Uterus (tissue), 4 donors: Measurements from ENCODE around the gene CTSE. TPM values are rescaled to one million over a fixed set of nuclear protein-coding genes. Genes with fewer than 3 reads are reported as not detected.

ENCODE experiments used
- DNase-seq, 2 donors: peaks; one replicate each; pipeline ENCODE4 v3.0.0-alpha.2; 2019 to 2020
- H3K27ac ChIP-seq, 2 donors: fragments of 200-600 bp; sonication (generic); 1 replicate in 1 of 2; 2 replicates in 1 of 2; pipeline ENCODE4 v1.5.1; 2016 to 2018
- H3K27me3 ChIP-seq, 2 donors: fragments of 200-600 bp; sonication (generic); one replicate each; pipeline ENCODE4 v1.5.1; 2018 to 2019; ENCODE audit warnings: control low read depth in 1 of 2
- H3K36me3 ChIP-seq, 2 donors: fragments of 200-600 bp; sonication (generic); one replicate each; pipeline ENCODE4 v1.5.1; 2019; ENCODE audit warnings: control low read depth in 1 of 2
- H3K4me1 ChIP-seq, 2 donors: fragments of 200-600 bp; sonication (generic); one replicate each; pipeline ENCODE4 v1.5.1; 2018 to 2019; ENCODE audit warnings: control low read depth in 1 of 2
- H3K4me3 ChIP-seq, 2 donors: fragments of 200-600 bp; sonication (generic); 1 replicate in 1 of 2; 2 replicates in 1 of 2; pipeline ENCODE4 v1.5.1; 2018 to 2019; ENCODE audit warnings: mild to moderate bottlenecking in 1 of 2
- H3K9me3 ChIP-seq, 2 donors: fragments of 200-600 bp; sonication (generic); one replicate each; pipeline ENCODE4 v1.5.1; 2019; ENCODE audit warnings: control low read depth in 1 of 2
- POLR2A ChIP-seq, 2 donors: fragments of 450-650 bp; IDR thresholded peaks; one replicate each; pipeline ENCODE4 v1.6.1; 2016; ENCODE audit warnings: antibody characterized with exemption in 2 of 2, mild to moderate bottlenecking in 1 of 2, moderate library complexity in 1 of 2
- intact Hi-C: fragments of 100-400 bp; cut with DNase I; formaldehyde crosslinking; loops from one replicate; pipeline ENCODE4 v1.15.1; 2023; ENCODE audit warnings: low total_unique reads
- total RNA-seq, 4 donors: library from RNA; depleted of rRNA in 3 of 4; stranded (reverse); fragments of >200 nt in 3 of 4; gene quantifications; one replicate each; pipeline versions ENCODE4 v1.1.0 to v1.2.4, GENCODE V29; 2014 to 2023
- TF ChIP-seq, protein P1 (sequence below), 4 experiments: fragments of 200-600 bp in 2 of 4; fragments of 450-650 bp in 2 of 4; sonication (generic) in 2 of 4; IDR thresholded peaks; one replicate each; pipeline ENCODE4 v1.5.1; 2016 to 2019; ENCODE audit warnings: antibody characterized with exemption in 4 of 4, mild to moderate bottlenecking in 2 of 4, moderate library complexity in 1 of 4
- donor health status: DM: yes; HTN: yes; CAD: no.

CTSE gene
- total RNA-seq, 4 donors from 2014 or later: 0.21 TPM; not detected in 3

DNA sequence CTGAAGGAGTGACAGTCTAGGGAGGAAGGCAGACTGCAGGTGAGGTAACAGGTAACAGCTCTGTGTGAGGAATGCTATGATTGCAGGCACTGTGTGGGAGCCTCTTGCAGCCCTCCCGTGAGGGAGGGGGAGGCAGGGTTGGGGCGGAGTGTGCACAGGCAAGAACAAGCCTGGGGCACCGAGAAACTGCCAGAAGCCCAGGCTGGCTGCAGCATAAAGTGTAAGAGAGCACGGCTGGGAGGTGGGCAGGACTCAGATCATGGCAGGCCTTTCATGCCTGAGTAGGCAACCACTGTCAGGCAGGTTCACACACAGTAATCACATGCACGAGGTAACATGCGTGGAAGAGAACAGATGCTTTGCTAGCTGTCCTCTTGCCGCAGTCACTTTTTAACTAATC is 17.9 kb upstream of the CTSE start:
- no peaks in the 10 kb centered on the region for H3K9me3 ChIP-seq
- no peaks in the 10 kb centered on the region for H3K4me1 ChIP-seq
- no peak overlapping the region for H3K27ac ChIP-seq
- no peak overlapping the region for H3K4me3 ChIP-seq
- H3K36me3 ChIP-seq: no peaks in the 10 kb centered on the region
- H3K27me3 ChIP-seq: no peaks in the 10 kb centered on the region
- DNase-seq: no peak
- intact Hi-C loops: no loop called here
- TF ChIP-seq, protein P1, sequence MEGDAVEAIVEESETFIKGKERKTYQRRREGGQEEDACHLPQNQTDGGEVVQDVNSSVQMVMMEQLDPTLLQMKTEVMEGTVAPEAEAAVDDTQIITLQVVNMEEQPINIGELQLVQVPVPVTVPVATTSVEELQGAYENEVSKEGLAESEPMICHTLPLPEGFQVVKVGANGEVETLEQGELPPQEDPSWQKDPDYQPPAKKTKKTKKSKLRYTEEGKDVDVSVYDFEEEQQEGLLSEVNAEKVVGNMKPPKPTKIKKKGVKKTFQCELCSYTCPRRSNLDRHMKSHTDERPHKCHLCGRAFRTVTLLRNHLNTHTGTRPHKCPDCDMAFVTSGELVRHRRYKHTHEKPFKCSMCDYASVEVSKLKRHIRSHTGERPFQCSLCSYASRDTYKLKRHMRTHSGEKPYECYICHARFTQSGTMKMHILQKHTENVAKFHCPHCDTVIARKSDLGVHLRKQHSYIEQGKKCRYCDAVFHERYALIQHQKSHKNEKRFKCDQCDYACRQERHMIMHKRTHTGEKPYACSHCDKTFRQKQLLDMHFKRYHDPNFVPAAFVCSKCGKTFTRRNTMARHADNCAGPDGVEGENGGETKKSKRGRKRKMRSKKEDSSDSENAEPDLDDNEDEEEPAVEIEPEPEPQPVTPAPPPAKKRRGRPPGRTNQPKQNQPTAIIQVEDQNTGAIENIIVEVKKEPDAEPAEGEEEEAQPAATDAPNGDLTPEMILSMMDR (IDR thresholded peaks at IDR 0.05): no peak
- TF ChIP-seq POLR2A (IDR thresholded peaks at IDR 0.05): no peak

DNA sequence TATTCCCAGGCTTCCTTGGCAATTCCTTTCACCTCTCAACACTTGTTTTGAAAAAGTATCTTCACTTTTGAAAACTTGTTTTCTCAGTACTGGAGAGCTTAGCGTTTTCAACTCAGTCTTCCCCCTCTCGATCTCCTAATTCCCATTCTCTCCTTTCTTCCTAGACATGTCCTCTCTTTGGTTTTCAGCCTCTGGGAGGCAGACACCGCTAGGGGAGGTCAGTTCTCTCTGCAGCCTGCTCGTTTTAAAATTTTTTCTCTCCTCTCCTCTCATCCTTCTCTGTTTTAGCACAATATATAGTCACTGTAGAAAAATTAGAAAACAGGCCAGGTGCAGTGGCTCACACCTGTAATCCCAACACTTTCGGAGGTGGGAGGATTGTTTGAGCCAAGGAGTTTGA is 16.6 kb upstream of the CTSE start:
- no peaks in the 10 kb centered on the region for H3K36me3 ChIP-seq
- intact Hi-C loops: no loop called here
- no peak for DNase-seq
- no peak overlapping the region for H3K4me3 ChIP-seq
- no peaks in the 10 kb centered on the region for H3K4me1 ChIP-seq
- no peak for TF ChIP-seq POLR2A (IDR thresholded peaks at IDR 0.05)
- TF ChIP-seq, protein P1 (IDR thresholded peaks at IDR 0.05): no peak
- H3K27ac ChIP-seq: no peak overlapping the region
- H3K9me3 ChIP-seq: no peaks in the 10 kb centered on the region
- H3K27me3 ChIP-seq: no peaks in the 10 kb centered on the region

DNA sequence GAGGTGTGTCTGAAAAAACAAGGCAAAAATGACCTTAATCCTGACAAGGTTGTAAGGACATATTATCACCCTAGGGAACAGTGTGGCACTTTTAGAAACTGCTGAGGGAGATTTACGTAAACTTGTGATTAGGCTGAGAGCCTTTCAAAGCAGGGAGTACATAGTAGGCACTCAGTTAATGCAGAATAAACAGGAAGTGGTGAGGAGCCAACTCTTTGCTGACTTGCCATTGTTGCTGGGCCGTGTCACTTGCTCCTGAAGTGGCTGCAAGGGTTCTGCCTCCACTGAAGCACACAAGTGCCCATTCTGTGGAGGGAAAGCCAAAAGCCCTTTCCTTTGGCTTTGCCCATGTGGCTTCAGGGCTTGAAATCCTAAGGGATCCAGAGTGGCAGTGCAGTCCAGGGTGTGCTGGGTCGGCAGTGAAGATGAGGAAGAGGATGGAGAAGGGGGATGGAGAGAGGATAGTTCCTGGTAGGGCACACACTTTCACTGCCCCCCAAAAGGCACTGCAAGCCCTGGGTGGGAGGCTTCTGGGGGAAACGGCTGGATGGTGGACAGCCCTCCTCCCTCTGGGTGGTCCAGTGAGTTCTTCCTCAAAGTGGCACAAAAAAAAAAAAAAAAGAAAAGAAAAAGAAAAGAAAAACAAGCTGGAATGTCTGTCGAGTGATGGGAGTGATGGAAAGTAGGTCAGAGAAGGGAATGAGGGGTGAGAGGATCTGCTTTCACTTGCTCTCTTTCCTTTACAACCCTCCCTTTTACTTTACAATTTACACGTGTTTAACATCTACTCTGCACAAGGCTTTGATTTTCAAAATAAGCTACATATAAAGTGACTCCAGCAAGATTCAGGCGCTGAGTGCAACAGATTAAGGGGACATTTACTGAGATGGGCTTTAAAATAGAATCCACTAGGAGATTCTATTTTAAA is 15.6 kb upstream of the CTSE start:
- Histone ChIP-seq H3K9me3 (no peaks in the 10 kb centered on the region), H3K4me1 (no peaks in the 10 kb centered on the region), H3K27me3 (no peaks in the 10 kb centered on the region), H3K4me3 (no peak overlapping the region), H3K27ac (no peak overlapping the region), H3K36me3 (no peaks in the 10 kb centered on the region)
- TF ChIP-seq POLR2A (IDR thresholded peaks at IDR 0.05): no peak
- TF ChIP-seq, protein P1 (IDR thresholded peaks at IDR 0.05): no peak
- intact Hi-C loops: no loop called here
- no peak for DNase-seq

DNA sequence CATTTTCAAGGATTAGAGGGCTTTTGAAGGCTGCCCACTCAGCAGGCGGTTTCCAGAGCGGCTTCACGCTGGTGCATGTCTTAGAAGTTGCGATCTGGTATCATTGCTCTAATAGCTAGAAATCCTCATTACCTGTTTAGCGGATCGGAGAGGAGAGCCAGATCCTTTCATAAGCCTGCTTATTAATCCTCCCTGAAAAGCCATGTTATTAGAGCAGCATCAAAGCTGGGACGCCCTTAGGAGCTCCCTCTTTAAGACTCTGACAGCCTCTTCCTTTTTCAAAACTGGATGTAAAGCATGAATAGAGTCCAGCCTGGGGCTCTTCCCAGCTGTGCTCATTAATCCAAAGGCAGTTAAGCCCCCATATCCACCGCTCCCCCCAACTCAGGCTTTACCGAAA is 13.9 kb upstream of the CTSE start:
- H3K27ac ChIP-seq: no peak overlapping the region
- no peaks in the 10 kb centered on the region for H3K9me3 ChIP-seq
- H3K27me3 ChIP-seq: no peaks in the 10 kb centered on the region
- H3K4me1 ChIP-seq: no peaks in the 10 kb centered on the region
- no peak for DNase-seq
- no peak overlapping the region for H3K4me3 ChIP-seq
- no peaks in the 10 kb centered on the region for H3K36me3 ChIP-seq
- intact Hi-C loops: no loop called here
- TF ChIP-seq, protein P1 (IDR thresholded peaks at IDR 0.05): no peak
- TF ChIP-seq POLR2A (IDR thresholded peaks at IDR 0.05): no peak

DNA sequence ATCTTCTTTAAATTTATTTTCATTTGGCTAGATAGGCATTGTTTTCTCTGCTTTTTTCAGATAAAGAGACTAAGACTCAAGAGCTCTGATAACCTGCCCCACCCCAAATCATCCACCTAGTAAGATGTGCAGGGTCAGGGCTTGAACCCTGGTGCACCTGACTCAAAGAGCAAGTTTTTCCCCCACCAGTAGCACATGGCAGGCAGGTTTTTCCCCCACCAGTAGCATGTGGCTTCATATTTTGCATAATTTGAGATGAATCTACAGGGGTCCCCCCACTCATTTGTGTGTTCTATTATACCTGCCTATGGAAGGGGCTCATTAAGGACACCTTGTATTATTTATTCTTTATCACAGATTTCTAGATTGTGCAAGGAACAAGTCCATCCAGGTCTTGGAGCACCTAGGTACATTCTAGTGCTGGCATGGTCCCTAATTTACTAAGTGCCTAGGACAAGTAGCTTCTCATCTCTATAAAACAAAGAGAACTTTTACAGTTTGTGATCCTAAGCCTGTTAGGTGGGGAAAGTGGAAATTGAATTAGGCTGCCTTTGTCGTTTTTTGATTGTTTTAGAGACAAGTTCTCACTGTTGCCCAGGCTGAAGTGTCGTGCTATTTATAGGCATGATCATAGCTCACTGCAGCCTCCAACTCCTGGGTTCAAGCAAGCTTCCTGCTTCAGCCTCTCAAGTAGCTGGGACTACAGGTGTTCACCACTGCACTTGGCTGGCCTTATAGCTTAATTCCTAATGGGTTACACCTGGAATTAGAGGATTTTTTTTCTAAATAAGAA is 13.2 kb upstream of the CTSE start:
- no peak overlapping the region for H3K4me3 ChIP-seq
- H3K27me3 ChIP-seq: no peaks in the 10 kb centered on the region
- intact Hi-C loops: no loop called here
- no peak for DNase-seq
- TF ChIP-seq, protein P1 (IDR thresholded peaks at IDR 0.05): no peak
- TF ChIP-seq POLR2A (IDR thresholded peaks at IDR 0.05): no peak
- no peaks in the 10 kb centered on the region for H3K4me1 ChIP-seq
- H3K36me3 ChIP-seq: no peaks in the 10 kb centered on the region
- no peaks in the 10 kb centered on the region for H3K9me3 ChIP-seq
- no peak overlapping the region for H3K27ac ChIP-seq
